Chondrocyte (in vitro differentiated cells): ENCODE measurements around the gene KDM4D. TPM values are rescaled to one million over a fixed set of nuclear protein-coding genes. Genes with fewer than 3 reads are reported as not detected.

Source experiments
- DNase-seq: peaks from one replicate; pipeline ENCODE4 v3.0.0; 2021; ENCODE audit warnings: mixed read lengths, low spot score
- H3K27ac Mint-ChIP-seq: one replicate; pipeline ENCODE4 v1.8.0; 2021; ENCODE audit warnings: mild to moderate bottlenecking, moderate library complexity, mixed read lengths; ENCODE audit not compliant: unreplicated experiment
- H3K27me3 Mint-ChIP-seq: 2 replicates; pipeline ENCODE4 v1.8.0; 2021; ENCODE audit warnings: low read depth, mixed read lengths
- H3K36me3 Mint-ChIP-seq: 2 replicates; pipeline ENCODE4 v1.8.0; 2021; ENCODE audit warnings: low read depth, mixed read lengths
- H3K4me1 Mint-ChIP-seq: 2 replicates; pipeline ENCODE4 v1.8.0; 2021; ENCODE audit warnings: low read depth, mild to moderate bottlenecking, mixed read lengths
- H3K4me3 Mint-ChIP-seq: one replicate; pipeline ENCODE4 v1.8.0; 2021; ENCODE audit warnings: mild to moderate bottlenecking, moderate library complexity, mixed read lengths; ENCODE audit not compliant: unreplicated experiment
- H3K9me3 Mint-ChIP-seq: 2 replicates; pipeline ENCODE4 v1.8.0; 2021; ENCODE audit warnings: low read depth, mixed read lengths
- total RNA-seq: library from RNA; stranded (reverse); gene quantifications from 3 replicates; pipeline ENCODE4 v1.2.1, GENCODE V29; 2021
- TF ChIP-seq, protein P1 (sequence below): fragments of 200-600 bp; sonication (generic); IDR thresholded peaks from 2 replicates; pipeline ENCODE4 v1.5.0; 2021; ENCODE audit warnings: antibody characterized with exemption, mild to moderate bottlenecking, moderate library complexity

KDM4D gene
- total RNA-seq, 1 donor from 2014 or later: 0.65 TPM

DNA sequence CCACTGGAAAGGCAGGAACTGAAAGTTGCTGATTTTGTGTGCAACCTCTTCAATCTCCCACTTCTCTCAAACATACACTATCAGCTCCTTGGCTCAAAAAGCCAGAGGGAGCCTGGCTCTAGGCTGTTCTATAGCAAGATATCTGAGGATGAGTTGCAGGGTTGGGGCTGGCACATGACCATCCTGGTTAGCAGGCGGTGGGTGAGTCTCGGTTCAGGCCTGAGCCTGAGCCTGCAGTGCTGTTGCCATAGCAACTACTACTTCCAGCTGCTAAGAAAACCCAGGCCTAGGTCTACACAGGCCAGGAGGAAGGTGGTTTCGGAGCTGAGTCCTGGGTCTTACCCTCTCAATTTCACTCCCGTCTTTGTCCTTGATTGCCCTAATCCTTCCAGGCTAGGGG is 39.1 kb upstream of the KDM4D start:
- peak overlapping the region; percentile 76 for H3K27ac Mint-ChIP-seq
- DNase-seq: no peak
- TF ChIP-seq, protein P1, sequence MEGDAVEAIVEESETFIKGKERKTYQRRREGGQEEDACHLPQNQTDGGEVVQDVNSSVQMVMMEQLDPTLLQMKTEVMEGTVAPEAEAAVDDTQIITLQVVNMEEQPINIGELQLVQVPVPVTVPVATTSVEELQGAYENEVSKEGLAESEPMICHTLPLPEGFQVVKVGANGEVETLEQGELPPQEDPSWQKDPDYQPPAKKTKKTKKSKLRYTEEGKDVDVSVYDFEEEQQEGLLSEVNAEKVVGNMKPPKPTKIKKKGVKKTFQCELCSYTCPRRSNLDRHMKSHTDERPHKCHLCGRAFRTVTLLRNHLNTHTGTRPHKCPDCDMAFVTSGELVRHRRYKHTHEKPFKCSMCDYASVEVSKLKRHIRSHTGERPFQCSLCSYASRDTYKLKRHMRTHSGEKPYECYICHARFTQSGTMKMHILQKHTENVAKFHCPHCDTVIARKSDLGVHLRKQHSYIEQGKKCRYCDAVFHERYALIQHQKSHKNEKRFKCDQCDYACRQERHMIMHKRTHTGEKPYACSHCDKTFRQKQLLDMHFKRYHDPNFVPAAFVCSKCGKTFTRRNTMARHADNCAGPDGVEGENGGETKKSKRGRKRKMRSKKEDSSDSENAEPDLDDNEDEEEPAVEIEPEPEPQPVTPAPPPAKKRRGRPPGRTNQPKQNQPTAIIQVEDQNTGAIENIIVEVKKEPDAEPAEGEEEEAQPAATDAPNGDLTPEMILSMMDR: no peak
- peaks cover 57% of the 10 kb centered on the region for H3K4me1 Mint-ChIP-seq
- no peaks in the 10 kb centered on the region for H3K27me3 Mint-ChIP-seq
- no peaks in the 10 kb centered on the region for H3K36me3 Mint-ChIP-seq
- no peak overlapping the region for H3K4me3 Mint-ChIP-seq
- no peaks in the 10 kb centered on the region for H3K9me3 Mint-ChIP-seq

DNA sequence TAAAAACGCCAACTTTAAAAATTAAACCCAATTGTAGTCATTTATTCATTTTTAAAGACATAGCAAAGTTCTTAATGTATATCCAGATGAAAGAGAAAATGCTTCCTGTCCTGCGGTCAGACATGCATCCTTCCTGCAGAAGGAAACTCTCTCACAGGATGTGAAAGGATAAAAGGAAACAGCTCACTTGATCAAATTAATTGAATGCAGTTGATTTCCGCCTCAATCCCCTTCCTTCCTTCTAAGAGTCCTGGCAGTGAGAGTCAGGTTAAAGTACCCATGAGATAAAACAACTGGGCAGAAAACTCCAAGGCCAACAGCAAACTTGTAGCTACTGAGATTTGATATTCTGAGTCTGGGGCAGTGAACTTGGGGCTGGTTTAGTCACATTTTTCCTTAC is 38.7 kb upstream of the KDM4D start:
- Mint-ChIP-seq H3K9me3 (no peaks in the 10 kb centered on the region), H3K27ac (peak overlapping the region; percentile 76), H3K4me3 (no peak overlapping the region), H3K36me3 (no peaks in the 10 kb centered on the region), H3K27me3 (no peaks in the 10 kb centered on the region), H3K4me1 (peaks cover 56% of the 10 kb centered on the region)
- TF ChIP-seq, protein P1: no peak
- DNase-seq: no peak

DNA sequence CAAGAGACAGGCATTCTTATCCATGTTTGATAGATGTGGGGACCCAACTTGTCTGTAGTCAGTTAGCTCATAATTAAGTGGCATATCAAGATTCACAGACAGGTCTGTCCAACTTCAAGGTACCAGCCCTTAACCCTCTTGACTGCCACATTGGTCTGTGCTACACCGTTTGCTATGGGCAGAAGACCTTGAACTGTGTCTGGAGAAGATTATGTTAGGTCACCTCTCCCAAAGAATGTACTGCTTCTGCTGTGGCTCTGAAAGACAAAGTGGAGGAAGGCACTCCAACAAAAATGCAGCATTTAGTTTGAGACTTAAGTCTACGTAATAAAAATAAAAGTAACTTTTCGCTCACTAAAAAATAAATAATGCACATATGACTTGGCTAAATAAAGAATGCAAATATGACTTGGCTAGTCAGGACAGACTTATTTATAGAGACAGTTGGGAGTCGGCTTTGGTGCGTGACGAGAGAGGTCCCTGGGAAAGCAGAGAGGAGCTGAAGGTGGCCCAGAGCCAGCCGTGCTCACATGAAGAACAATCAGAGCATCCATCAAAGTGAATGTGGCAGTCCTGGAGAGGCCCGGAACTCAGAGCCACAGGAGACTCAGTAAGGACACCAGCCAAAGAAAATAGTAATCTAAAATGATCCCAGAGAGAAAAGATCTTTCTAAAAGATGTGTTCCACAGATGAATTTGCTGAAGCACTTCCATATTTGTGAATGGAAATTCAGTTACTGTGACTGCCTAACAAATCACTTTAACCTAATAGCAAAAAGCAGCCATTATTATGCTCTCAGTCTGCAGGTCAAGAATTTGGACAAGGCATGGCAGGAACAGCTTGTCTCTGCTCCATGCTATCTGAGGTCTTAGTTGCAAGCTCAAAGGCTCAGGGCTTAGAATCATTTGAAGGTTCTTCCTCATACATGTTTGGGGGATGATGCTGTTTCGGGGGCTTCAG is 35.1 kb upstream of the KDM4D start:
- no peak for DNase-seq
- TF ChIP-seq, protein P1: no peak
- H3K4me1 Mint-ChIP-seq: peaks cover 48% of the 10 kb centered on the region
- H3K27me3 Mint-ChIP-seq: no peaks in the 10 kb centered on the region
- H3K36me3 Mint-ChIP-seq: no peaks in the 10 kb centered on the region
- peak overlapping the region; percentile 89 for H3K27ac Mint-ChIP-seq
- no peaks in the 10 kb centered on the region for H3K9me3 Mint-ChIP-seq
- H3K4me3 Mint-ChIP-seq: peak overlapping the region; percentile 16

DNA sequence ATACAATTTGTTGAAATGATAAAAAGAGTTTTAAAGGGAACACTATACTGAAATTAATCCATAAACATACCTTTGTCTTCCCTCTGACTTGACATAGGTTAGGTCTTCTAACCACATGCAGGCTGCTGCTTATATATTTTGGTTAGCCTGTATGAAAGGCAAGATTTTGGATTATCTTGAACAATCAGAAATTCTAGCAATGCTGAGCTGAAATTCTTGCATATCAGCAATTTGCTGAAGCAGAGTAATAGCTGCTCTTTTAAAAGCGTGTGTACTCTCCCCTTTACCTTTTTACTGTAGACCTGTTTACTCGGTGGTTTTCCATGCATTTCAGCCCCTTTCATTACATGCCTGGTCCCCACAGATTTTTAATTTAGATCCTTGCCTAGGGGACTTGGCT is 34.2 kb upstream of the KDM4D start:
- Mint-ChIP-seq H3K9me3 (no peaks in the 10 kb centered on the region), H3K4me3 (no peak overlapping the region), H3K4me1 (peaks cover 42% of the 10 kb centered on the region), H3K36me3 (no peaks in the 10 kb centered on the region), H3K27me3 (no peaks in the 10 kb centered on the region), H3K27ac (no peak overlapping the region)
- DNase-seq: no peak
- TF ChIP-seq, protein P1: no peak

DNA sequence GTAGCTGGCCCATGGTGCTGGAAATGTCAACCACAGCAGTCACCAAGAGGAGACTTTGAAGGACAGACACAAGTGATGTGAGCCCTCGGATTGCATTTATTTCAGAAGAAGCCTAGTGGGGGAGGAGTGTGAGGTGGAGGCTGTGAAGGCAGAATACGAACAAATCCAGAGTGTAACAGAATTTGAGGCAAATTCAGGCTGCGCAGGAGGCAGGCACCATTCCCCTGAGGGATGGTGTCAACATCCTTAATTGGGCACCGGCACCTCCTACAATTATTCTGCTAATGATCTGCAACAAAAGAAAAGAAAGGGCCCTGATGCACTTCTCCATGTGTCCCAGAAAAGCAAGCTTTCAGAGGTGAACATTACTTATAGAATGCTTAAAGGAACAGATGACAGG is 32.4 kb upstream of the KDM4D start:
- TF ChIP-seq, protein P1: no peak

More for the DNA sequence above, 32.4 kb upstream of the KDM4D start:
- DNase-seq: no peak
- H3K27ac Mint-ChIP-seq: no peak overlapping the region
- H3K4me3 Mint-ChIP-seq: no peak overlapping the region
- H3K27me3 Mint-ChIP-seq: no peaks in the 10 kb centered on the region
- peaks cover 27% of the 10 kb centered on the region for H3K4me1 Mint-ChIP-seq
- no peaks in the 10 kb centered on the region for H3K9me3 Mint-ChIP-seq
- H3K36me3 Mint-ChIP-seq: no peaks in the 10 kb centered on the region
